Sigmoid colon (tissue), 7 donors: Measurements from ENCODE around the gene CDCP1. TPM values are rescaled to one million over a fixed set of nuclear protein-coding genes. Genes with fewer than 3 reads are reported as not detected.
A peak's percentile ranks its signal among the peaks of the same experiment; 100 is the strongest.

Experiments used
- DNase-seq: peaks from one replicate; pipeline ENCODE4 v3.0.0-alpha.2; 2019
- H3K27ac ChIP-seq, 4 donors: fragments of 200-600 bp; sonication (generic); one replicate each; pipeline ENCODE4 v1.5.1; 2016 to 2019; ENCODE audit warnings: mild to moderate bottlenecking in 1 of 4
- H3K27me3 ChIP-seq, 3 donors: fragments of 200-600 bp; sonication (generic); one replicate each; pipeline ENCODE4 v1.5.1; 2019; ENCODE audit warnings: mild to moderate bottlenecking in 1 of 3
- H3K36me3 ChIP-seq, 4 donors: fragments of 200-600 bp; sonication (generic); one replicate each; pipeline ENCODE4 v1.5.1; 2016 to 2019
- H3K4me1 ChIP-seq, 4 donors: fragments of 200-600 bp; sonication (generic); one replicate each; pipeline ENCODE4 v1.5.1; 2017 to 2019
- H3K4me3 ChIP-seq, 4 donors: fragments of 200-600 bp; sonication (generic); one replicate each; pipeline ENCODE4 v1.5.1; 2017 to 2019; ENCODE audit warnings: mild to moderate bottlenecking in 2 of 4, moderate library complexity in 1 of 4
- H3K9me3 ChIP-seq, 4 donors: fragments of 200-600 bp in 3 of 4; sonication (generic) in 3 of 4; one replicate each; pipeline versions ENCODE4 v1.5.1 to v1.6.1; 2013 to 2019
- CTCF ChIP-seq, 4 experiments: fragments of 450-650 bp in 3 of 4; fragments of 200-600 bp in 1 of 4; IDR thresholded peaks; one replicate each; pipeline ENCODE4 v1.5.1; 2016 to 2019; ENCODE audit warnings: antibody characterized with exemption in 4 of 4, mild to moderate bottlenecking in 3 of 4, moderate library complexity in 2 of 4
- EP300 ChIP-seq, 4 donors: sonication (generic); formaldehyde crosslinking; IDR thresholded peaks; one replicate each; pipeline ENCODE4 v1.6.1; 2017; ENCODE audit warnings: antibody characterized with exemption in 4 of 4
- POLR2A ChIP-seq, 2 donors: fragments of 450-650 bp; IDR thresholded peaks; one replicate each; pipeline ENCODE4 v1.6.1; 2016; ENCODE audit warnings: antibody characterized with exemption in 2 of 2, mild to moderate bottlenecking in 2 of 2, moderate library complexity in 2 of 2
- POLR2AphosphoS5 ChIP-seq, 4 donors: sonication (generic); formaldehyde crosslinking; IDR thresholded peaks; one replicate each; pipeline ENCODE4 v1.6.1; 2017; ENCODE audit warnings: antibody characterized with exemption in 4 of 4
- WGBS, 2 donors: extraction: QIAGEN DNeasy Blood & Tissue Kit; methylation state at CpG; one replicate each; pipeline ENCODE4 v1.1.7; 2013; 5-methylcytosine and 5-hydroxymethylcytosine counted together
- intact Hi-C: fragments of 100-400 bp; cut with DNase I; formaldehyde crosslinking; loops from one replicate; pipeline ENCODE4 v1.15.1; 2023
- polyA plus RNA-seq, 3 donors: library from polyadenylated mRNA; stranded (reverse); fragments of 200-250 nt; gene quantifications; one replicate each; pipeline ENCODE4 v1.2.3, GENCODE V29; 2013
- total RNA-seq, 4 donors: library from RNA; depleted of rRNA; stranded (reverse); fragments of >200 nt; gene quantifications; one replicate each; pipeline ENCODE4 v1.1.0, GENCODE V29; 2016
- donor health status: healthy with polysubstance abuse.
- donor health status: Bipolar disorder and iron deficiency.
- donor health status: healthy.

Gene CDCP1
- total and polyA plus RNA-seq, 7 donors, result 0.71 to 35.2 (median 1.2) TPM

GRCh38 chr3:45131201-45131600, 15.0 kb downstream of the CDCP1 start:
- no peak for DNase-seq
- WGBS, 2 donors, result 70 to 73% methylated on average over 2 of the region's 2 CpGs
- no peaks in the 10 kb centered on the region for H3K9me3 ChIP-seq
- no peaks in the 10 kb centered on the region for H3K36me3 ChIP-seq
- H3K4me3 ChIP-seq, result no peak overlapping the region
- no peak for TF ChIP-seq CTCF (IDR thresholded peaks at IDR 0.05)
- H3K27ac ChIP-seq, result no peak overlapping the region
- no peaks in the 10 kb centered on the region for H3K27me3 ChIP-seq
- H3K4me1 ChIP-seq, result peaks cover 0 to 7% (median 2%) of the 10 kb centered on the region in 4 donors
- intact Hi-C loops, result no loop called here

GRCh38 chr3:45130476-45130875, 15.7 kb downstream of the CDCP1 start:
- intact Hi-C loops, result no loop called here
- Histone ChIP-seq H3K9me3 (no peaks in the 10 kb centered on the region), H3K4me3 (no peak overlapping the region), H3K4me1 (peaks cover 0 to 7% (median 2%) of the 10 kb centered on the region in 4 donors), H3K36me3 (no peaks in the 10 kb centered on the region), H3K27me3 (no peaks in the 10 kb centered on the region), H3K27ac (no peak overlapping the region)
- TF ChIP-seq EP300 (IDR thresholded peaks at IDR 0.05), result no peak
- TF ChIP-seq CTCF (IDR thresholded peaks at IDR 0.05), result no peak
- no peak for DNase-seq
- WGBS, 2 donors, result 69 to 80% methylated on average over 3 of the region's 3 CpGs

- Histone ChIP-seq H3K36me3 (no peaks in the 10 kb centered on the region), H3K9me3 (no peaks in the 10 kb centered on the region), H3K27ac (no peak overlapping the region), H3K4me3 (no peak overlapping the region), H3K27me3 (no peaks in the 10 kb centered on the region), H3K4me1 (peaks cover 0 to 21% (median 7%) of the 10 kb centered on the region in 4 donors)
- 90 to 92% methylated on average over 4 of the region's 4 CpGs for WGBS, 2 donors
- intact Hi-C loops, result no loop called here
- TF ChIP-seq POLR2AphosphoS5 (IDR thresholded peaks at IDR 0.05) (no peak), POLR2A (IDR thresholded peaks at IDR 0.05) (no peak), CTCF (IDR thresholded peaks at IDR 0.05) (no peak)
- DNase-seq, result no peak
Observed at GRCh38 chr3:45128950-45129349, 17.2 kb downstream of the CDCP1 start.

- WGBS, 2 donors, result 55 to 78% methylated on average over 3 of the region's 3 CpGs
- H3K27ac ChIP-seq, result peak overlapping the region in 1 of 4 donors; percentile 2
- no peaks in the 10 kb centered on the region for H3K36me3 ChIP-seq
- intact Hi-C loops, result no loop called here
- H3K4me1 ChIP-seq, result peaks cover 0 to 32% (median 24%) of the 10 kb centered on the region in 4 donors
- DNase-seq, result no peak
- H3K9me3 ChIP-seq, result no peaks in the 10 kb centered on the region
- H3K4me3 ChIP-seq, result no peak overlapping the region
- TF ChIP-seq EP300 (IDR thresholded peaks at IDR 0.05), result no peak
- TF ChIP-seq POLR2A (IDR thresholded peaks at IDR 0.05), result no peak
- no peak for TF ChIP-seq POLR2AphosphoS5 (IDR thresholded peaks at IDR 0.05)
- no peak for TF ChIP-seq CTCF (IDR thresholded peaks at IDR 0.05)
- H3K27me3 ChIP-seq, result no peaks in the 10 kb centered on the region
Observed at GRCh38 chr3:45127130-45127822, 18.9 kb downstream of the CDCP1 start.

GRCh38 chr3:45126730-45127129, 19.4 kb downstream of the CDCP1 start:
- no peaks in the 10 kb centered on the region for H3K27me3 ChIP-seq
- peaks cover 0 to 28% (median 25%) of the 10 kb centered on the region in 4 donors for H3K4me1 ChIP-seq
- H3K4me3 ChIP-seq, result no peak overlapping the region
- 51 to 80% methylated on average over 6 of the region's 6 CpGs for WGBS, 2 donors
- H3K36me3 ChIP-seq, result no peaks in the 10 kb centered on the region
- DNase-seq, result no peak
- intact Hi-C loops, result no loop called here
- no peaks in the 10 kb centered on the region for H3K9me3 ChIP-seq
- TF ChIP-seq POLR2AphosphoS5 (IDR thresholded peaks at IDR 0.05), result no peak
- TF ChIP-seq CTCF (IDR thresholded peaks at IDR 0.05), result no peak
- no peak for TF ChIP-seq POLR2A (IDR thresholded peaks at IDR 0.05)
- TF ChIP-seq EP300 (IDR thresholded peaks at IDR 0.05), result no peak
- no peak overlapping the region for H3K27ac ChIP-seq
